KMS-11 (cell line): ENCODE measurements around the gene NRAP.

ENCODE experiments used
- H2AFZ ChIP-seq: fragments of 200-600 bp; sonication (generic); 2 replicates; pipeline ENCODE4 v1.6.1; 2016; ENCODE audit warnings: antibody characterized with exemption, mixed run types, low read depth
- H3K27ac ChIP-seq: fragments of 200-600 bp; sonication (generic); 2 replicates; pipeline ENCODE4 v1.6.1; 2016; ENCODE audit warnings: mild to moderate bottlenecking, mixed run types
- H3K27me3 ChIP-seq: fragments of 200-600 bp; sonication (generic); 2 replicates; pipeline ENCODE4 v1.6.1; 2017; ENCODE audit warnings: mild to moderate bottlenecking, low read depth, mixed run types, moderate library complexity; ENCODE audit not compliant: insufficient read depth
- H3K36me3 ChIP-seq: fragments of 200-600 bp; sonication (generic); 2 replicates; pipeline ENCODE4 v1.6.1; 2017; ENCODE audit warnings: mild to moderate bottlenecking, mixed run types; ENCODE audit not compliant: insufficient read depth
- H3K4me1 ChIP-seq: fragments of 200-600 bp; sonication (generic); 2 replicates; pipeline ENCODE4 v1.6.1; 2016; ENCODE audit warnings: mild to moderate bottlenecking, low read depth, mixed run types; ENCODE audit not compliant: poor library complexity, severe bottlenecking
- H3K4me2 ChIP-seq: fragments of 200-600 bp; sonication (generic); 2 replicates; pipeline ENCODE4 v1.7.0; 2016; ENCODE audit warnings: mild to moderate bottlenecking, mixed run types
- H3K4me3 ChIP-seq: fragments of 200-600 bp; sonication (generic); IDR thresholded peaks from 2 replicates; pipeline ENCODE4 v1.6.1; 2017; ENCODE audit warnings: low read depth, low read length, mixed read lengths; ENCODE audit not compliant: insufficient read depth
- H3K79me2 ChIP-seq: fragments of 200-600 bp; sonication (generic); 2 replicates; pipeline ENCODE4 v1.6.1; 2016; ENCODE audit warnings: low read depth, mixed run types; ENCODE audit not compliant: insufficient read depth
- H3K9ac ChIP-seq: fragments of 200-600 bp; sonication (generic); 2 replicates; pipeline ENCODE4 v1.6.1; 2016; ENCODE audit warnings: mild to moderate bottlenecking, mixed run types
- H4K20me1 ChIP-seq: fragments of 200-600 bp; sonication (generic); 2 replicates; pipeline ENCODE4 v1.6.1; 2016; ENCODE audit warnings: mild to moderate bottlenecking, mixed run types; ENCODE audit not compliant: insufficient read depth
- TF ChIP-seq, protein P1 (sequence below): fragments of 200-600 bp; sonication (generic); conservative IDR thresholded peaks from 2 replicates; pipeline ENCODE4 v1.6.1; 2017; ENCODE audit warnings: low read depth, mild to moderate bottlenecking, antibody characterized with exemption, low read length, moderate library complexity, mixed read lengths

Gene NRAP

GRCh38 chr10:113604572-113604971 is 59.3 kb downstream of the NRAP start:
- Histone ChIP-seq H2AFZ (no peak overlapping the region), H4K20me1 (no peaks in the 10 kb centered on the region), H3K79me2 (no peaks in the 10 kb centered on the region), H3K4me3 (no peak overlapping the region), H3K36me3 (no peaks in the 10 kb centered on the region), H3K4me2 (no peak overlapping the region), H3K27ac (no peak overlapping the region), H3K4me1 (no peaks in the 10 kb centered on the region), H3K27me3 (no peaks in the 10 kb centered on the region), H3K9ac (no peak overlapping the region)
- TF ChIP-seq, protein P1, sequence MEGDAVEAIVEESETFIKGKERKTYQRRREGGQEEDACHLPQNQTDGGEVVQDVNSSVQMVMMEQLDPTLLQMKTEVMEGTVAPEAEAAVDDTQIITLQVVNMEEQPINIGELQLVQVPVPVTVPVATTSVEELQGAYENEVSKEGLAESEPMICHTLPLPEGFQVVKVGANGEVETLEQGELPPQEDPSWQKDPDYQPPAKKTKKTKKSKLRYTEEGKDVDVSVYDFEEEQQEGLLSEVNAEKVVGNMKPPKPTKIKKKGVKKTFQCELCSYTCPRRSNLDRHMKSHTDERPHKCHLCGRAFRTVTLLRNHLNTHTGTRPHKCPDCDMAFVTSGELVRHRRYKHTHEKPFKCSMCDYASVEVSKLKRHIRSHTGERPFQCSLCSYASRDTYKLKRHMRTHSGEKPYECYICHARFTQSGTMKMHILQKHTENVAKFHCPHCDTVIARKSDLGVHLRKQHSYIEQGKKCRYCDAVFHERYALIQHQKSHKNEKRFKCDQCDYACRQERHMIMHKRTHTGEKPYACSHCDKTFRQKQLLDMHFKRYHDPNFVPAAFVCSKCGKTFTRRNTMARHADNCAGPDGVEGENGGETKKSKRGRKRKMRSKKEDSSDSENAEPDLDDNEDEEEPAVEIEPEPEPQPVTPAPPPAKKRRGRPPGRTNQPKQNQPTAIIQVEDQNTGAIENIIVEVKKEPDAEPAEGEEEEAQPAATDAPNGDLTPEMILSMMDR = no peak

DNA sequence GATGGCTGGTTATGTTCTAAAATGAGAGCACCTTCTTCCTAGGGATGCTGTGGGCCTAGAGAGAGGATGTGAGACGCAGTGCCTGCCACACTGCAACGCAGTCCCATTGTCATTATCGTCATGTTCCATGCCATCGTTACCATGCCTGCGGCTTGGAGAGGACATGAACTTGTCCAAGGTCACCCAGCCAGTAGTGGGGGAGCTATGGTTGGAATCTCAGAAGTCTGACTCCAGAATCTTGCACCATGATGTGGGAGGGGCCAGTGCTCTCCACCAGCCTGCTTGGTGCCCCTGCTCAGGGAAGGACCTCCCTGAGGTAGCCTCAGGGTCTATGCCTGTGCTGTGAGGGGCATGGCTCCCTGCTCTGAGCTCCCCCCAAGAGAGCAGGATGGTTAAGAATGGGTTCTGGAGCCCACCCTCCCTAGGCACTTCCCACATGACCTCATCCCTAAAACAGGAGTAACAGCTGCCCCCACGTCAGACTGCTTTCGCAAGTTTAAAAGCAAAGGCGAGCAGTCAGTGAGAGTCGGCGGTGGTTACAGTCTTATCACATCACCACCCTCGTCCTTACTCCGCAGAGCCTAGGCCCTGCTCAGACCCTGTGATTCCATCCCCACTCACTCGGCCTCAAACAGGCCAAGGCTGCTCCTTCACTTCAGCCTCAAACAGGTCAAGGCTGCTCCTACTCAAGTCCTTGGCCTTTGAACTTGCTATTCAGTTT is 60.6 kb downstream of the NRAP start:
- no peaks in the 10 kb centered on the region for H3K79me2 ChIP-seq
- no peaks in the 10 kb centered on the region for H4K20me1 ChIP-seq
- H3K4me1 ChIP-seq = no peaks in the 10 kb centered on the region
- H3K36me3 ChIP-seq = no peaks in the 10 kb centered on the region
- TF ChIP-seq, protein P1 = no peak
- no peak overlapping the region for H3K4me2 ChIP-seq
- H3K9ac ChIP-seq = no peak overlapping the region
- no peak overlapping the region for H3K4me3 ChIP-seq
- no peak overlapping the region for H2AFZ ChIP-seq
- no peaks in the 10 kb centered on the region for H3K27me3 ChIP-seq
- no peak overlapping the region for H3K27ac ChIP-seq

DNA sequence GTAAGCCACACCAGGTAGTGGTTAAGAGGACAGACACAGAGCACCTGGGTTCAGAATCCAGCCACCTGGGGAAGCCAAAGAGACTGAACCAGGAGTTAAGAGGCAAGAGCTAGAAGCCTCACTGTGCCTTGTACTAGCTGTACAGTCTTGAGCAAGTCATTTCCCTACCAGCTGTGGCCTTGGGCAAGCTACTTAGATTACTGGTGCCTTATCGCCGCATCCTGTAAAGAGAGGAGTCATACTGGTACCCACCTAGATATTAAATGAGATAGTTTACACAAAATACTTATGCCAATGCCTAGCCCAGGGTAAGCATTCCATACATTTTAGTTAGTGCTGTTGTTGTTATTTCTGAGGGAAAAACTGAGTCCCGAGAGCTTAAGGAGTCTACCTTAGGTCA is 63.3 kb downstream of the NRAP start:
- H2AFZ ChIP-seq = no peak overlapping the region
- H3K27ac ChIP-seq = no peak overlapping the region
- H3K9ac ChIP-seq = no peak overlapping the region
- TF ChIP-seq, protein P1 = no peak
- no peaks in the 10 kb centered on the region for H3K79me2 ChIP-seq
- H3K36me3 ChIP-seq = no peaks in the 10 kb centered on the region
- H3K27me3 ChIP-seq = no peaks in the 10 kb centered on the region
- H3K4me1 ChIP-seq = no peaks in the 10 kb centered on the region
- H4K20me1 ChIP-seq = no peaks in the 10 kb centered on the region
- no peak overlapping the region for H3K4me2 ChIP-seq
- H3K4me3 ChIP-seq = no peak overlapping the region

- Histone ChIP-seq H3K27me3 (no peaks in the 10 kb centered on the region), H3K79me2 (no peaks in the 10 kb centered on the region), H3K4me2 (no peak overlapping the region), H2AFZ (no peak overlapping the region), H3K4me3 (no peak overlapping the region), H3K4me1 (no peaks in the 10 kb centered on the region), H3K9ac (no peak overlapping the region), H3K27ac (no peak overlapping the region), H4K20me1 (no peaks in the 10 kb centered on the region), H3K36me3 (no peaks in the 10 kb centered on the region)
- TF ChIP-seq, protein P1 = no peak
These were observed 69.2 kb downstream of the NRAP start for GRCh38 chr10:113594652-113595051.
